Panc1 (cell line): Measurements from ENCODE around the gene IRX4. TPM values are rescaled to one million over a fixed set of nuclear protein-coding genes. Genes with fewer than 3 reads are reported as not detected.

ENCODE experiments used
- ATAC-seq: fragments of 200-7000 bp; cut with Tn5 transposase; 2 replicates; pipeline ENCODE4 v1.9.1; 2020; ENCODE audit warnings: mild to moderate bottlenecking, moderate library complexity
- BruUV-seq: library from RNA; stranded (reverse); fragments of 400-500 nt; replicated peaks from 2 replicates; lab custom pipeline; 2021; lab: Mats Ljungman, UMichigan
- CTCF ChIA-PET: fragments of 300-600 bp; sonication (Branson Sonifier 250); formaldehyde crosslinking; loops from one replicate; lab custom pipeline; 2022; ENCODE audit warnings: antibody characterized with exemption; lab: Charles Lee
- POLR2A ChIA-PET: fragments of 300-600 bp; sonication (Branson Sonifier 250); formaldehyde crosslinking; loops from one replicate; lab custom pipeline; 2022; ENCODE audit warnings: antibody characterized with exemption; lab: Charles Lee
- DNase-seq: peaks from one replicate; pipeline ENCODE4 v3.0.0-alpha.2; 2010; ENCODE audit warnings: low read depth, low spot score
- H3K27ac ChIP-seq: 2 replicates; pipeline ENCODE4 v1.5.1; 2011; ENCODE audit warnings: mild to moderate bottlenecking, low read length, inconsistent platforms
- H3K27me3 ChIP-seq: fragments of 200-500 bp; sonication (Bioruptor generic); 2 replicates; pipeline ENCODE4 v1.6.0; 2014; ENCODE audit warnings: low read length, inconsistent platforms; ENCODE audit not compliant: control insufficient read depth, insufficient read depth
- H3K36me3 ChIP-seq: fragments of 200-500 bp; sonication (Bioruptor generic); 2 replicates; pipeline ENCODE4 v1.5.1; 2014; ENCODE audit warnings: inconsistent platforms, mild to moderate bottlenecking, low read length, moderate library complexity; ENCODE audit not compliant: control insufficient read depth, insufficient read depth
- H3K4me1 ChIP-seq: 2 replicates; pipeline ENCODE4 v1.5.1; 2011; ENCODE audit warnings: inconsistent platforms, mild to moderate bottlenecking, low read length, moderate library complexity; ENCODE audit not compliant: control insufficient read depth, insufficient read depth
- H3K4me3 ChIP-seq, 2 experiments: 2 replicates each; pipeline ENCODE4 v1.5.1; 2011 to 2012; ENCODE audit warnings: low read depth in 2 of 2, low read length in 2 of 2, mild to moderate bottlenecking in 2 of 2, inconsistent platforms in 1 of 2, moderate library complexity in 1 of 2
- H3K9me3 ChIP-seq: fragments of 200-500 bp; sonication (Bioruptor generic); 2 replicates; pipeline ENCODE4 v1.5.1; 2014; ENCODE audit warnings: low read depth, mild to moderate bottlenecking, inconsistent platforms, low read length, moderate library complexity; ENCODE audit not compliant: control insufficient read depth, insufficient read depth
- POLR2AphosphoS5 ChIP-seq: IDR thresholded peaks from 2 replicates; pipeline ENCODE4 v1.6.1; 2012; ENCODE audit warnings: mild to moderate bottlenecking, low read depth, low read length, moderate library complexity
- SIN3A ChIP-seq: IDR thresholded peaks from 2 replicates; pipeline ENCODE4 v1.6.1; 2012; ENCODE audit warnings: low read depth, mild to moderate bottlenecking, low read length, moderate library complexity, borderline replicate concordance; ENCODE audit not compliant: insufficient read depth
- TCF7L2 ChIP-seq: IDR thresholded peaks from 2 replicates; pipeline ENCODE4 v1.6.1; 2011; ENCODE audit warnings: mild to moderate bottlenecking, low read depth, low read length, inconsistent platforms
- in situ Hi-C: cut with HindIII; loops from 2 replicates; pipeline ENCODE4 v1.10.0; 2016; ENCODE audit warnings: low sequenced_read_pairs, low pct_unique_long_range_greater_than_20kb
- intact Hi-C: fragments of 100-400 bp; cut with micrococcal nuclease; formaldehyde crosslinking; loops from one replicate; pipeline ENCODE4 v1.10.0; 2022; ENCODE audit not compliant: unreplicated experiment
- total RNA-seq: library from RNA; stranded (reverse); gene quantifications from one replicate; pipeline ENCODE4 v1.2.1, GENCODE V29; 2021; ENCODE audit not compliant: unreplicated experiment
- TF ChIP-seq, protein P1 (sequence below), 2 experiments: IDR thresholded peaks; 2 replicates each; pipeline ENCODE4 v1.6.1; 2011 to 2012; ENCODE audit warnings: low read depth in 2 of 2, control low read depth in 1 of 2, low read length in 1 of 2, mild to moderate bottlenecking in 1 of 2, moderate library complexity in 1 of 2; ENCODE audit not compliant: insufficient read depth in 1 of 2
- TF ChIP-seq, protein P2 (sequence below): fragments of 450-650 bp; IDR thresholded peaks from 2 replicates; pipeline ENCODE4 v1.5.1; 2017; ENCODE audit warnings: mild to moderate bottlenecking

The IRX4 gene
- total RNA-seq, 1 experiment from 2014 or later: 0.18 TPM

DNA sequence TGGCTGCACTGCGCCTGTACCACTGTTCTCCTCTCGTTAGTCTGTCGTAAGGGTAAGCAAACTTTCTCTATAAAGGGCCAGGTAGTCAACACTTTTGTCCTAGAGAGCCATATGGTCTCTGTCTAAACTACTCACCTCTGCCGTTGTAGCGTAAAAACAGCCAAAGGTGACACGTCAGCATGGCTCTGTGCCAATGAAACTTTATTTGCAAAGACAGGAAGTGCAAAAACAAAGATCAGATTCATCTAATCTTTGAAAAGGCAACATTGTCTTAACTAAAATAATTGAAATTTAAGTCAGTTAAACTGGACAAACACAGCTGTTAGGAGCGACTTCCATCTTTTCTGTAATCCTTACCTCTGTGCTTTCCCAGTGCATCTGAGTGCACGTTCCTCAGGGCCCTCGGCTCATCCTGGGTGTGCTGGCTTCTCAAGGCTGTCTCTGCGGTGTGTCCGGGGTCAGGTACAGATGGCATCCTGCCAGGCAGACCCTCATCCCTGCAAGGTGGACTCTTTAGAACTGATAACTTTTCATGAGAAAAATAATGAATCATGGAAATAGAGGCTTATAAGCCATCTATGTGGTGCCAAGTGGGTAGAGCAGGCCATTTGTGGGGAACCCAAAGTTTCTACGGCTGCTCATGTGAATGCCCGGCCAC is 35.2 kb upstream of the IRX4 start:
- H3K27ac ChIP-seq: no peak overlapping the region
- ATAC-seq: no peak
- ChIA-PET CTCF (no interaction called here), POLR2A (no interaction called here)
- TF ChIP-seq, protein P1, sequence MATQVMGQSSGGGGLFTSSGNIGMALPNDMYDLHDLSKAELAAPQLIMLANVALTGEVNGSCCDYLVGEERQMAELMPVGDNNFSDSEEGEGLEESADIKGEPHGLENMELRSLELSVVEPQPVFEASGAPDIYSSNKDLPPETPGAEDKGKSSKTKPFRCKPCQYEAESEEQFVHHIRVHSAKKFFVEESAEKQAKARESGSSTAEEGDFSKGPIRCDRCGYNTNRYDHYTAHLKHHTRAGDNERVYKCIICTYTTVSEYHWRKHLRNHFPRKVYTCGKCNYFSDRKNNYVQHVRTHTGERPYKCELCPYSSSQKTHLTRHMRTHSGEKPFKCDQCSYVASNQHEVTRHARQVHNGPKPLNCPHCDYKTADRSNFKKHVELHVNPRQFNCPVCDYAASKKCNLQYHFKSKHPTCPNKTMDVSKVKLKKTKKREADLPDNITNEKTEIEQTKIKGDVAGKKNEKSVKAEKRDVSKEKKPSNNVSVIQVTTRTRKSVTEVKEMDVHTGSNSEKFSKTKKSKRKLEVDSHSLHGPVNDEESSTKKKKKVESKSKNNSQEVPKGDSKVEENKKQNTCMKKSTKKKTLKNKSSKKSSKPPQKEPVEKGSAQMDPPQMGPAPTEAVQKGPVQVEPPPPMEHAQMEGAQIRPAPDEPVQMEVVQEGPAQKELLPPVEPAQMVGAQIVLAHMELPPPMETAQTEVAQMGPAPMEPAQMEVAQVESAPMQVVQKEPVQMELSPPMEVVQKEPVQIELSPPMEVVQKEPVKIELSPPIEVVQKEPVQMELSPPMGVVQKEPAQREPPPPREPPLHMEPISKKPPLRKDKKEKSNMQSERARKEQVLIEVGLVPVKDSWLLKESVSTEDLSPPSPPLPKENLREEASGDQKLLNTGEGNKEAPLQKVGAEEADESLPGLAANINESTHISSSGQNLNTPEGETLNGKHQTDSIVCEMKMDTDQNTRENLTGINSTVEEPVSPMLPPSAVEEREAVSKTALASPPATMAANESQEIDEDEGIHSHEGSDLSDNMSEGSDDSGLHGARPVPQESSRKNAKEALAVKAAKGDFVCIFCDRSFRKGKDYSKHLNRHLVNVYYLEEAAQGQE (IDR thresholded peaks at IDR 0.05; ENCODE audit: insufficient read depth in 1 of 2, low read depth in 2 of 2, low read length in 1 of 2): no peak
- TF ChIP-seq, protein P2, sequence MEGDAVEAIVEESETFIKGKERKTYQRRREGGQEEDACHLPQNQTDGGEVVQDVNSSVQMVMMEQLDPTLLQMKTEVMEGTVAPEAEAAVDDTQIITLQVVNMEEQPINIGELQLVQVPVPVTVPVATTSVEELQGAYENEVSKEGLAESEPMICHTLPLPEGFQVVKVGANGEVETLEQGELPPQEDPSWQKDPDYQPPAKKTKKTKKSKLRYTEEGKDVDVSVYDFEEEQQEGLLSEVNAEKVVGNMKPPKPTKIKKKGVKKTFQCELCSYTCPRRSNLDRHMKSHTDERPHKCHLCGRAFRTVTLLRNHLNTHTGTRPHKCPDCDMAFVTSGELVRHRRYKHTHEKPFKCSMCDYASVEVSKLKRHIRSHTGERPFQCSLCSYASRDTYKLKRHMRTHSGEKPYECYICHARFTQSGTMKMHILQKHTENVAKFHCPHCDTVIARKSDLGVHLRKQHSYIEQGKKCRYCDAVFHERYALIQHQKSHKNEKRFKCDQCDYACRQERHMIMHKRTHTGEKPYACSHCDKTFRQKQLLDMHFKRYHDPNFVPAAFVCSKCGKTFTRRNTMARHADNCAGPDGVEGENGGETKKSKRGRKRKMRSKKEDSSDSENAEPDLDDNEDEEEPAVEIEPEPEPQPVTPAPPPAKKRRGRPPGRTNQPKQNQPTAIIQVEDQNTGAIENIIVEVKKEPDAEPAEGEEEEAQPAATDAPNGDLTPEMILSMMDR: no peak
- TF ChIP-seq POLR2AphosphoS5 (no peak), TCF7L2 (no peak), SIN3A (no peak)
- intact Hi-C loops: no loop called here
- in situ Hi-C loops: no loop called here
- H3K27me3 ChIP-seq: peaks cover 3% of the 10 kb centered on the region; the same call in 1 of the 2 replicates
- no peak overlapping the region for H3K4me3 ChIP-seq
- BruUV-seq: no TSS peak
- DNase-seq: no peak
- H3K9me3 ChIP-seq: no peaks in the 10 kb centered on the region
- H3K36me3 ChIP-seq: no peaks in the 10 kb centered on the region
- no peaks in the 10 kb centered on the region for H3K4me1 ChIP-seq

DNA sequence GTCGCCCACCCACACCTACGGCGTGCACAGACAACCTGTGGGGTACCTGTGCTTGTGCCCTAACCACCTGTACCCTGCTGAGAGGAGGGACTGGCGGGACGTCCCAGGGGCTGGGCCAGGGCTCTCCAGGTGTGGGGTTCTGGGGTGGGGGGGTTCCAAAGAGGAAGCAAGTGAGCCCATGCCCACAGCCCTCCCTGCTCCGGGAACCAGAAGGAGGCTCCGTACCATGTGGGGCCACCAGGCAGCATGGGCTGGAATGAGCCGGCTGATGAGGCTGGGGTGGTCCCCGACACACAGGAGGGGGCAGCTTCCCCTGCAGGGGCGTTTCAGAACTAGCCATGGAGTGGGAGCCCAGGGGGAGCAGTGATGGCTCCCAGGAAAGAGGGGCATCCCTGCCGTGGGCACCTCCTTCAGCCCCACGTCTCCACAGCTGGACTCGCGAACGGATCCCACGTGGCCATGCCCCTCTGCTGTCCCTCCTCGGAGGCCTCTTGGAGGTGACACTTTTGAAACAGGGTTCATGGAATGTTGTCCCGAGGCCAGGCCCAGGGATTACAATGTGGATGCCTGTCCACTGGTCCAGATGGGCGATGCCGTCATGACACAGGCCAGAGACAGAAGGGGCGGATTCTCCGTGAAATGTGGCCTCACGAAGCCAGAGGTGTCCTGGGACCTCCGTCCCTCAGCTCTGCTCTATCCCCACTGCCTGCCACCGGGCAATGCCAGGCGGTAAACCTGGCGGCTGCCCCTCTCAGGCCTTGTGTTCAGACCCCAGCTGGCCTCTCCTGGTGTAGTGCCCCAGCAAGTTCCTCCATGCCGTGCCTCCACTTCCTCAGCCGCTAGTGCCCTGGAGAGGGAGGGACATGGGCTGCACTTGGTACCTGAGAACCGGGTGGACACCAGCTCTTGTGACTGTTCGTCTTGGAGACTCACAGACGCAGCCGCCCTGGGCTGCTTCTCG is 33.6 kb upstream of the IRX4 start:
- no peak overlapping the region for H3K27ac ChIP-seq
- BruUV-seq: no TSS peak
- peaks cover 3% of the 10 kb centered on the region; the same call in 1 of the 2 replicates for H3K27me3 ChIP-seq
- no peak overlapping the region for H3K4me3 ChIP-seq
- in situ Hi-C loops (no loop called here), intact Hi-C loops (no loop called here)
- DNase-seq (no peak), ATAC-seq (0 out of 2 replicates have a peak, but pooled peaks have one; percentile 15)
- ChIA-PET POLR2A (no interaction called here), CTCF (no interaction called here)
- no peaks in the 10 kb centered on the region for H3K36me3 ChIP-seq
- no peaks in the 10 kb centered on the region for H3K9me3 ChIP-seq
- TF ChIP-seq, protein P1 (IDR thresholded peaks at IDR 0.05; ENCODE audit: insufficient read depth in 1 of 2, low read depth in 2 of 2, low read length in 1 of 2): no peak
- TF ChIP-seq TCF7L2 (no peak), SIN3A (no peak), POLR2AphosphoS5 (no peak)
- TF ChIP-seq, protein P2: no peak
- no peaks in the 10 kb centered on the region for H3K4me1 ChIP-seq
